BE2C (cell line): ENCODE data around the gene WARS2.

ENCODE experiments used
- DNase-seq: peaks from one replicate; pipeline ENCODE4 v3.0.0-alpha.2; 2020
- H3K27me3 ChIP-seq: fragments of 250-450 bp; sonication (Bioruptor Pico); 2 replicates; pipeline ENCODE4 v1.5.1; 2020; ENCODE audit warnings: mild to moderate bottlenecking
- H3K36me3 ChIP-seq: fragments of 250-450 bp; sonication (Bioruptor Pico); 2 replicates; pipeline ENCODE4 v1.5.1; 2020; ENCODE audit warnings: mild to moderate bottlenecking
- H3K4me1 ChIP-seq: fragments of 250-450 bp; sonication (Bioruptor Pico); 2 replicates; pipeline ENCODE4 v1.5.1; 2020
- H3K4me3 ChIP-seq: 2 replicates; pipeline ENCODE4 v1.5.1; 2011; ENCODE audit warnings: low read depth, low read length
- H3K9me3 ChIP-seq: fragments of 250-450 bp; sonication (Bioruptor Pico); 2 replicates; pipeline ENCODE4 v1.5.1; 2020
- CTCF ChIP-seq: IDR thresholded peaks from 2 replicates; pipeline ENCODE4 v1.5.1; 2012; ENCODE audit warnings: mild to moderate bottlenecking, low read depth, low read length

WARS2 gene

GRCh38 chr1:118982266-118982665 lies 158.2 kb downstream of the WARS2 start:
- DNase-seq = no peak
- H3K4me1 ChIP-seq = no peaks in the 10 kb centered on the region
- H3K36me3 ChIP-seq = no peaks in the 10 kb centered on the region
- no peaks in the 10 kb centered on the region for H3K9me3 ChIP-seq
- H3K4me3 ChIP-seq = no peak overlapping the region
- peaks cover 93% of the 10 kb centered on the region for H3K27me3 ChIP-seq
- TF ChIP-seq CTCF = no peak

- Histone ChIP-seq H3K4me3 (no peak overlapping the region), H3K9me3 (no peaks in the 10 kb centered on the region), H3K4me1 (no peaks in the 10 kb centered on the region), H3K27me3 (peaks cover 92% of the 10 kb centered on the region), H3K36me3 (no peaks in the 10 kb centered on the region)
- no peak for DNase-seq
- no peak for TF ChIP-seq CTCF
These were observed 159.0 kb downstream of the WARS2 start for GRCh38 chr1:118981436-118981835.
